HepG2 (cell line): Measurements from ENCODE around the gene MTSS2. TPM values are rescaled to one million over a fixed set of nuclear protein-coding genes. Genes with fewer than 3 reads are reported as not detected.
A peak's percentile ranks its signal among the peaks of the same experiment; 100 is the strongest.

ENCODE experiments used
- HCFC1 ChIP-seq: fragments of 150-350 bp; IDR thresholded peaks from 2 replicates; pipeline ENCODE4 v1.6.1; 2014; ENCODE audit warnings: low read depth, low read length
- HNF1A ChIP-seq, 2 experiments: sonication (generic) in 1 of 2; formaldehyde crosslinking in 1 of 2; IDR thresholded peaks; 2 replicates each; pipeline versions ENCODE4 v1.4.0 to v1.6.1; 2016 to 2020; ENCODE audit warnings: borderline replicate concordance in 1 of 2, low read depth in 1 of 2, mild to moderate bottlenecking in 1 of 2, missing genetic modification reagents in 1 of 2
- ZFP36L2 ChIP-seq: sonication (generic); formaldehyde crosslinking; IDR thresholded peaks from 2 replicates; pipeline ENCODE4 v1.4.0; 2020; ENCODE audit warnings: missing genetic modification reagents
- ZNF382 ChIP-seq: sonication (generic); formaldehyde crosslinking; IDR thresholded peaks from 2 replicates; pipeline ENCODE4 v1.5.0; 2020; ENCODE audit warnings: missing genetic modification reagents, mild to moderate bottlenecking, borderline replicate concordance
- ZNF678 ChIP-seq: sonication (generic); formaldehyde crosslinking; IDR thresholded peaks from 2 replicates; pipeline ENCODE4 v1.4.0; 2020; ENCODE audit warnings: mild to moderate bottlenecking, missing genetic modification reagents
- polyA plus RNA-seq, 8 experiments: library from polyadenylated mRNA; depleted of rRNA in 3 of 8; stranded (reverse) in 7 of 8; unstranded in 1 of 8; fragments of >200 nt; fragmentation: Illumina TruSeq in 4 of 8; extraction: Trizol in 4 of 8; gene quantifications; 2 replicates each; pipeline versions ENCODE4 v1.2.1 to v1.2.3, GENCODE V29; 2011 to 2016; ENCODE audit warnings: low read depth in 4 of 8, missing spikeins in 1 of 8, mixed read lengths in 1 of 8; ENCODE audit not compliant: insufficient read depth in 1 of 8
- total RNA-seq, 5 experiments: library from RNA; depleted of rRNA; stranded (reverse); fragments of >200 nt; fragmentation: Illumina TruSeq; extraction: Trizol; gene quantifications; 2 replicates each; pipeline ENCODE4 v1.2.3, GENCODE V29; 2016; ENCODE audit warnings: low read depth in 1 of 5
- TF ChIP-seq, protein P1 (sequence below), 2 experiments: IDR thresholded peaks; 2 replicates each; pipeline ENCODE4 v1.6.1; 2011 to 2012; ENCODE audit warnings: low read length in 2 of 2, borderline replicate concordance in 1 of 2, low read depth in 1 of 2, mild to moderate bottlenecking in 1 of 2, moderate library complexity in 1 of 2
- TF ChIP-seq, protein P2 (sequence below): sonication (generic); formaldehyde crosslinking; IDR thresholded peaks from 2 replicates; pipeline ENCODE4 v1.9.0; 2021; ENCODE audit warnings: mild to moderate bottlenecking, missing genetic modification reagents

MTSS2 gene
- total and polyA plus RNA-seq, 2 of the 13 experiments (the other 11 are each of a cell fraction or from before 2014, with no cell fraction given), result 132 to 242 TPM

- peak; percentile 61; the same call in 1 of the 2 replicates for TF ChIP-seq HNF1A (IDR thresholded peaks at IDR 0.05; ENCODE audit: low read depth)
- TF ChIP-seq HNF1A (CRISPR knock-in tag; IDR thresholded peaks at IDR 0.05; ENCODE audit: borderline replicate concordance), result peak; percentile 83
- no peak for TF ChIP-seq ZNF382
- TF ChIP-seq, protein P1, sequence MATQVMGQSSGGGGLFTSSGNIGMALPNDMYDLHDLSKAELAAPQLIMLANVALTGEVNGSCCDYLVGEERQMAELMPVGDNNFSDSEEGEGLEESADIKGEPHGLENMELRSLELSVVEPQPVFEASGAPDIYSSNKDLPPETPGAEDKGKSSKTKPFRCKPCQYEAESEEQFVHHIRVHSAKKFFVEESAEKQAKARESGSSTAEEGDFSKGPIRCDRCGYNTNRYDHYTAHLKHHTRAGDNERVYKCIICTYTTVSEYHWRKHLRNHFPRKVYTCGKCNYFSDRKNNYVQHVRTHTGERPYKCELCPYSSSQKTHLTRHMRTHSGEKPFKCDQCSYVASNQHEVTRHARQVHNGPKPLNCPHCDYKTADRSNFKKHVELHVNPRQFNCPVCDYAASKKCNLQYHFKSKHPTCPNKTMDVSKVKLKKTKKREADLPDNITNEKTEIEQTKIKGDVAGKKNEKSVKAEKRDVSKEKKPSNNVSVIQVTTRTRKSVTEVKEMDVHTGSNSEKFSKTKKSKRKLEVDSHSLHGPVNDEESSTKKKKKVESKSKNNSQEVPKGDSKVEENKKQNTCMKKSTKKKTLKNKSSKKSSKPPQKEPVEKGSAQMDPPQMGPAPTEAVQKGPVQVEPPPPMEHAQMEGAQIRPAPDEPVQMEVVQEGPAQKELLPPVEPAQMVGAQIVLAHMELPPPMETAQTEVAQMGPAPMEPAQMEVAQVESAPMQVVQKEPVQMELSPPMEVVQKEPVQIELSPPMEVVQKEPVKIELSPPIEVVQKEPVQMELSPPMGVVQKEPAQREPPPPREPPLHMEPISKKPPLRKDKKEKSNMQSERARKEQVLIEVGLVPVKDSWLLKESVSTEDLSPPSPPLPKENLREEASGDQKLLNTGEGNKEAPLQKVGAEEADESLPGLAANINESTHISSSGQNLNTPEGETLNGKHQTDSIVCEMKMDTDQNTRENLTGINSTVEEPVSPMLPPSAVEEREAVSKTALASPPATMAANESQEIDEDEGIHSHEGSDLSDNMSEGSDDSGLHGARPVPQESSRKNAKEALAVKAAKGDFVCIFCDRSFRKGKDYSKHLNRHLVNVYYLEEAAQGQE (IDR thresholded peaks at IDR 0.05; ENCODE audit: borderline replicate concordance in 1 of 2, low read depth in 1 of 2, low read length in 2 of 2), result peak in 1 of 2 experiments; percentile 77; a peak in 1 of 4 replicates
- TF ChIP-seq, protein P2, sequence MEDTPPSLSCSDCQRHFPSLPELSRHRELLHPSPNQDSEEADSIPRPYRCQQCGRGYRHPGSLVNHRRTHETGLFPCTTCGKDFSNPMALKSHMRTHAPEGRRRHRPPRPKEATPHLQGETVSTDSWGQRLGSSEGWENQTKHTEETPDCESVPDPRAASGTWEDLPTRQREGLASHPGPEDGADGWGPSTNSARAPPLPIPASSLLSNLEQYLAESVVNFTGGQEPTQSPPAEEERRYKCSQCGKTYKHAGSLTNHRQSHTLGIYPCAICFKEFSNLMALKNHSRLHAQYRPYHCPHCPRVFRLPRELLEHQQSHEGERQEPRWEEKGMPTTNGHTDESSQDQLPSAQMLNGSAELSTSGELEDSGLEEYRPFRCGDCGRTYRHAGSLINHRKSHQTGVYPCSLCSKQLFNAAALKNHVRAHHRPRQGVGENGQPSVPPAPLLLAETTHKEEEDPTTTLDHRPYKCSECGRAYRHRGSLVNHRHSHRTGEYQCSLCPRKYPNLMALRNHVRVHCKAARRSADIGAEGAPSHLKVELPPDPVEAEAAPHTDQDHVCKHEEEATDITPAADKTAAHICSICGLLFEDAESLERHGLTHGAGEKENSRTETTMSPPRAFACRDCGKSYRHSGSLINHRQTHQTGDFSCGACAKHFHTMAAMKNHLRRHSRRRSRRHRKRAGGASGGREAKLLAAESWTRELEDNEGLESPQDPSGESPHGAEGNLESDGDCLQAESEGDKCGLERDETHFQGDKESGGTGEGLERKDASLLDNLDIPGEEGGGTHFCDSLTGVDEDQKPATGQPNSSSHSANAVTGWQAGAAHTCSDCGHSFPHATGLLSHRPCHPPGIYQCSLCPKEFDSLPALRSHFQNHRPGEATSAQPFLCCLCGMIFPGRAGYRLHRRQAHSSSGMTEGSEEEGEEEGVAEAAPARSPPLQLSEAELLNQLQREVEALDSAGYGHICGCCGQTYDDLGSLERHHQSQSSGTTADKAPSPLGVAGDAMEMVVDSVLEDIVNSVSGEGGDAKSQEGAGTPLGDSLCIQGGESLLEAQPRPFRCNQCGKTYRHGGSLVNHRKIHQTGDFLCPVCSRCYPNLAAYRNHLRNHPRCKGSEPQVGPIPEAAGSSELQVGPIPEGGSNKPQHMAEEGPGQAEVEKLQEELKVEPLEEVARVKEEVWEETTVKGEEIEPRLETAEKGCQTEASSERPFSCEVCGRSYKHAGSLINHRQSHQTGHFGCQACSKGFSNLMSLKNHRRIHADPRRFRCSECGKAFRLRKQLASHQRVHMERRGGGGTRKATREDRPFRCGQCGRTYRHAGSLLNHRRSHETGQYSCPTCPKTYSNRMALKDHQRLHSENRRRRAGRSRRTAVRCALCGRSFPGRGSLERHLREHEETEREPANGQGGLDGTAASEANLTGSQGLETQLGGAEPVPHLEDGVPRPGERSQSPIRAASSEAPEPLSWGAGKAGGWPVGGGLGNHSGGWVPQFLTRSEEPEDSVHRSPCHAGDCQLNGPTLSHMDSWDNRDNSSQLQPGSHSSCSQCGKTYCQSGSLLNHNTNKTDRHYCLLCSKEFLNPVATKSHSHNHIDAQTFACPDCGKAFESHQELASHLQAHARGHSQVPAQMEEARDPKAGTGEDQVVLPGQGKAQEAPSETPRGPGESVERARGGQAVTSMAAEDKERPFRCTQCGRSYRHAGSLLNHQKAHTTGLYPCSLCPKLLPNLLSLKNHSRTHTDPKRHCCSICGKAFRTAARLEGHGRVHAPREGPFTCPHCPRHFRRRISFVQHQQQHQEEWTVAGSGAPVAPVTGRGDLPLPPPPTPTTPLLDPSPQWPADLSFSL (CRISPR knock-in tag), result peak; percentile 58; the same call in 1 of the 2 replicates
- no peak for TF ChIP-seq ZFP36L2
- TF ChIP-seq HCFC1, result peak; percentile 18; the same call in 1 of the 2 replicates
- TF ChIP-seq ZNF678 (CRISPR knock-in tag), result peak; percentile 46; the same call in 1 of the 2 replicates
Measured at GRCh38 chr16:70724146-70725023, 38.5 kb upstream of the MTSS2 start (continued).
